ENCODE measurements around the gene HBG2. TPM values are rescaled to one million over a fixed set of nuclear protein-coding genes. Genes with fewer than 3 reads are reported as not detected.

HBG2 gene
- polyA plus RNA-seq, 3 donors, result not detected

- 77 to 91% (median 90%) methylated on average over 2 of the region's 2 CpGs for WGBS, 3 donors
- H3K27ac ChIP-seq (ENCODE audit: low read depth, low read length), result no peak overlapping the region
Observed at GRCh38 chr11:5284637-5285036, 30.1 kb upstream of the HBG2 start.

- WGBS, 3 donors, result 65 to 70% (median 70%) methylated on average over 1 of the region's 1 CpG
Observed at GRCh38 chr11:5283882-5284281, 29.3 kb upstream of the HBG2 start.

GRCh38 chr11:5283086-5283485 lies 28.5 kb upstream of the HBG2 start:
- no peak overlapping the region for H3K27ac ChIP-seq (ENCODE audit: low read depth, low read length)

More at GRCh38 chr11:5283882-5284281, 29.3 kb upstream of the HBG2 start:
- H3K27ac ChIP-seq (ENCODE audit: low read depth, low read length), result no peak overlapping the region

GRCh38 chr11:5282628-5283027 lies 28.0 kb upstream of the HBG2 start:
- WGBS, 3 donors, result 66 to 94% (median 87%) methylated on average over 2 of the region's 2 CpGs
- no peak overlapping the region for H3K27ac ChIP-seq (ENCODE audit: low read depth, low read length)

More at GRCh38 chr11:5283086-5283485, 28.5 kb upstream of the HBG2 start:
- 73 to 79% (median 79%) methylated on average over 3 of the region's 3 CpGs for WGBS, 3 donors

GRCh38 chr11:5281596-5281995 lies 27.0 kb upstream of the HBG2 start:
- H3K27ac ChIP-seq (ENCODE audit: low read depth, low read length), result no peak overlapping the region

DNA sequence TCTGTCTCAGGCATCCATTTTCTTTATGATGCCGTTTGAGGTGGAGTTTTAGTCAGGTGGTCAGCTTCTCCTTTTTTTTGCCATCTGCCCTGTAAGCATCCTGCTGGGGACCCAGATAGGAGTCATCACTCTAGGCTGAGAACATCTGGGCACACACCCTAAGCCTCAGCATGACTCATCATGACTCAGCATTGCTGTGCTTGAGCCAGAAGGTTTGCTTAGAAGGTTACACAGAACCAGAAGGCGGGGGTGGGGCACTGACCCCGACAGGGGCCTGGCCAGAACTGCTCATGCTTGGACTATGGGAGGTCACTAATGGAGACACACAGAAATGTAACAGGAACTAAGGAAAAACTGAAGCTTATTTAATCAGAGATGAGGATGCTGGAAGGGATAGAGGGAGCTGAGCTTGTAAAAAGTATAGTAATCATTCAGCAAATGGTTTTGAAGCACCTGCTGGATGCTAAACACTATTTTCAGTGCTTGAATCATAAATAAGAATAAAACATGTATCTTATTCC lies 26.1 kb upstream of the HBG2 start:
- H3K27ac ChIP-seq (ENCODE audit: low read depth, low read length), result no peak overlapping the region
- 25 to 62% (median 28%) methylated on average over 3 of the region's 3 CpGs for WGBS, 3 donors

GRCh38 chr11:5279471-5280090 lies 25.0 kb upstream of the HBG2 start:
- no peak overlapping the region for H3K27ac ChIP-seq (ENCODE audit: low read depth, low read length)
- WGBS, 3 donors, result 77 to 83% (median 80%) methylated on average over 4 of the region's 4 CpGs

- no peak overlapping the region for H3K27ac ChIP-seq (ENCODE audit: low read depth, low read length)
- 38 to 83% (median 70%) methylated on average over 1 of the region's 1 CpG for WGBS, 3 donors
Observed at GRCh38 chr11:5277807-5278382, 23.3 kb upstream of the HBG2 start.

GRCh38 chr11:5276697-5277096 lies 22.1 kb upstream of the HBG2 start:
- H3K27ac ChIP-seq (ENCODE audit: low read depth, low read length), result no peak overlapping the region
- 72 to 87% (median 81%) methylated on average over 2 of the region's 2 CpGs for WGBS, 3 donors

DNA sequence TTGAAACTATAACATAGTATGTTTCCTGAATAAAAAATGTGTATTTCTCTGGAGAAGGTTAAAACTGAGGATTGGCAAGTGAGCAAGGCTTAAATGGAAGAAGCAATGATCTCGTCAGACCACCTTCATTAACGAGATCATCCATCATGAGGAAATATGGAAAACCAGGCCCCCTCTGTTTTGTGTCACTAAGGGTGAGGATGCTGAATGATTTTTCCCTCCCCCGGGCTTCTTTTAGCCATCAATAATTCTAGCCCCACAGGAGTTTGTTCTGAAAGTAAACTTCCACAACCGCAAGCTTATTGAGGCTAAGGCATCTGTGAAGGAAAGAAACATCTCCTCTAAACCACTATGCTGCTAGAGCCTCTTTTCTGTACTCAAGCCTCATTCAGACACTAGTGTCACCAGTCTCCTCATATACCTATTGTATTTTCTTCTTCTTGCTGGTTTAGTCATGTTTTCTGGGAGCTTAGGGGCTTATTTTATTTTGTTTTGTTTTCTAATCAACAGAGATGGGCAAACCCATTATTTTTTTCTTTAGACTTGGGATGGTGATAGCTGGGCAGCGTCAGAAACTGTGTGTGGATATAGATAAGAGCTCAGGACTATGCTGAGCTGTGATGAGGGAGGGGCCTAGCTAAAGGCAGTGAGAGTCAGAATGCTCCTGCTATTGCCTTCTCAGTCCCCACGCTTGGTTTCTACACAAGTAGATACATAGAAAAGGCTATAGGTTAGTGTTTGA lies 21.0 kb upstream of the HBG2 start:
- 68 to 70% (median 70%) methylated on average over 6 of the region's 6 CpGs for WGBS, 3 donors
- H3K27ac ChIP-seq (ENCODE audit: low read depth, low read length), result no peak overlapping the region

- WGBS, 3 donors, result 54 to 71% (median 70%) methylated on average over 5 of the region's 5 CpGs
- no peak overlapping the region for H3K27ac ChIP-seq (ENCODE audit: low read depth, low read length)
Observed at GRCh38 chr11:5274395-5274794, 19.8 kb upstream of the HBG2 start.

- H3K27ac ChIP-seq (ENCODE audit: low read depth, low read length), result no peak overlapping the region
- WGBS, 3 donors, result 67 to 75% (median 67%) methylated on average over 4 of the region's 4 CpGs
Observed at GRCh38 chr11:5272395-5273017, 17.9 kb upstream of the HBG2 start.

DNA sequence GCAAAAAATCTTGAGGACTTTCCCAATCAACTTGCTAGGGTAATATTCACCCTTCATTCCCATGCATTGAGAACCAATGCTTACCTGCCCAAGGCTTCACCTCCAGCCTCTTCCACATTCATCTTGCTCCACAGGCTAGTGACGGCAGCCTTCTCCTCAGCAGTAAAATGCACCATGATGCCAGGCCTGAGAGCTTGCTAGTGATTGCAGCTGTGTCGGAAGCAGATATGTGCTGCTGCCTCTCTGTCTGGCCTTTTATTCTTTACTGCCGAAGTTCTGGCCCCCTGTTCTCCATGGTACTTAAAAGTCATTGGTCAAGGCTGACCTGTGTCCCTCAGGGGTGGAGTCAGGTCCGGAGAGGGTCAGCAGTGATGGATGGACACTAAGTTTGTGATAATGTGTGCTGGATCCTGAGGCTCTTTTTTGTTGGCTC lies 15.2 kb upstream of the HBG2 start, which contains the start of gene HBE1:
Gene HBE1 (minus strand): TSS at position 231 of the 433 bp plus-strand sequence. CDS start 55 bp downstream, at position 176.
- H3K27ac ChIP-seq (ENCODE audit: low read depth, low read length), result no peak within 1 kb of the TSS
- 56 to 63% (median 59%) methylated on average over 4 of the region's 4 CpGs for WGBS, 3 donors

- WGBS, 3 donors, result 74 to 78% (median 76%) methylated on average over 2 of the region's 2 CpGs
- H3K27ac ChIP-seq (ENCODE audit: low read depth, low read length), result no peak overlapping the region
Observed at GRCh38 chr11:5267033-5267563, 12.5 kb upstream of the HBG2 start.

GRCh38 chr11:5266609-5267008 lies 12.0 kb upstream of the HBG2 start:
- H3K27ac ChIP-seq (ENCODE audit: low read depth, low read length), result no peak overlapping the region

GRCh38 chr11:5265832-5266231 lies 11.3 kb upstream of the HBG2 start:
- H3K27ac ChIP-seq (ENCODE audit: low read depth, low read length), result no peak overlapping the region
- WGBS, 3 donors, result 40 to 49% (median 44%) methylated on average over 2 of the region's 2 CpGs

GRCh38 chr11:5258543-5259262 lies 4.1 kb upstream of the HBG2 start:
- no peak overlapping the region for H3K27ac ChIP-seq (ENCODE audit: low read depth, low read length)
- 67 to 82% (median 76%) methylated on average over 7 of the region's 7 CpGs for WGBS, 3 donors

DNA sequence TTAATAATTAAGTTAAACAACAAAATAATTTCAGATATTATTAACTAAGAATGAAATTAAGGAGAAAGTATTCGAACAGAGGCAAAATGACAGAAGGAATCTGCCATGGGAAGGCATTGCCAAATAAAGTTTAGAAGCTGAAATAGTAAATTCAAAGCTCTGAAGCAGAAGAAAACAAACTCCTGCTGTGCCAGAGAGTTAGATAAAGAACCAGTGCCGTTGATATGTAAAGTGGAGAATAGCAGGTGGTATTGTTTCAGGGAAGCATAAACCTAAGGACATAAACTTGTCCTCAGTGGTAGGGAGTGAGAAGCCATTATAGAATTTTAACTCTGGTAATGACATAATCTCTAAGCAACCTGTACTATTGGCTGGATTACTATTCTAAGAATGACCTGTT lies 2.7 kb upstream of the HBG2 start:
- H3K27ac ChIP-seq (ENCODE audit: low read depth, low read length), result no peak overlapping the region
- WGBS, 3 donors, result 16 to 51% (median 46%) methylated on average over 2 of the region's 2 CpGs
